A549 (cell line): ENCODE measurements around the gene ARID1B.

Experiments
- CBX2 ChIP-seq: fragments of 200-600 bp; sonication (generic); IDR thresholded peaks from 2 replicates; pipeline ENCODE4 v1.6.1; 2016; ENCODE audit warnings: low read depth, mild to moderate bottlenecking, borderline replicate concordance
- CTCF ChIP-seq: fragments of >200 bp; sonication (Bioruptor Twin); formaldehyde crosslinking; IDR thresholded peaks from 3 replicates; pipeline ENCODE4 v1.5.1; 2016

- TF ChIP-seq CBX2 (no peak), CTCF (no peak)
Measured at GRCh38 chr6:156976216-156977127, 199.3 kb downstream of the ARID1B start.
